Trophoblast cell (in vitro differentiated cells and primary cell): Measurements from ENCODE around the gene CALHM4.

Source experiments
- DNase-seq, 2 donors: peaks; one replicate each; pipeline ENCODE4 v3.0.0-alpha.2; 2016
- H2AFZ ChIP-seq: 2 replicates; pipeline ENCODE4 v1.6.1; 2013; ENCODE audit warnings: low read length, moderate library complexity, mild to moderate bottlenecking; ENCODE audit not compliant: insufficient read depth, poor library complexity
- H2AK5ac ChIP-seq: 2 replicates; pipeline ENCODE4 v1.6.1; 2013; ENCODE audit warnings: mild to moderate bottlenecking, low read length
- H2BK120ac ChIP-seq: 2 replicates; pipeline ENCODE4 v1.6.1; 2013; ENCODE audit warnings: low read length, mild to moderate bottlenecking, moderate library complexity; ENCODE audit not compliant: insufficient read depth, poor library complexity
- H2BK12ac ChIP-seq: 2 replicates; pipeline ENCODE4 v1.6.1; 2013; ENCODE audit warnings: mild to moderate bottlenecking, low read length, moderate library complexity
- H2BK5ac ChIP-seq: 2 replicates; pipeline ENCODE4 v1.6.1; 2013; ENCODE audit warnings: low read length, low read depth, moderate library complexity, mild to moderate bottlenecking; ENCODE audit not compliant: poor library complexity
- H3K14ac ChIP-seq: 2 replicates; pipeline ENCODE4 v1.6.1; 2013; ENCODE audit warnings: mild to moderate bottlenecking, low read length
- H3K18ac ChIP-seq: 2 replicates; pipeline ENCODE4 v1.6.1; 2013; ENCODE audit warnings: mild to moderate bottlenecking, low read length
- H3K23ac ChIP-seq: 2 replicates; pipeline ENCODE4 v1.6.1; 2013; ENCODE audit warnings: low read length
- H3K27ac ChIP-seq: 2 replicates; pipeline ENCODE4 v1.5.1; 2013; ENCODE audit warnings: low read depth, mild to moderate bottlenecking, inconsistent platforms, low read length, moderate library complexity
- H3K27me3 ChIP-seq: 2 replicates; pipeline ENCODE4 v1.6.1; 2013; ENCODE audit warnings: inconsistent platforms, mild to moderate bottlenecking, low read length, moderate library complexity; ENCODE audit not compliant: insufficient read depth
- H3K36me3 ChIP-seq, 2 experiments: 1 replicate in 1 of 2; 2 replicates in 1 of 2; pipeline ENCODE4 v1.6.1; 2013; ENCODE audit warnings: low read length in 2 of 2, mild to moderate bottlenecking in 2 of 2, moderate library complexity in 1 of 2; ENCODE audit not compliant: insufficient read depth in 2 of 2, control insufficient read depth in 1 of 2
- H3K4ac ChIP-seq: 2 replicates; pipeline ENCODE4 v1.6.1; 2013; ENCODE audit warnings: low read depth, mild to moderate bottlenecking, low read length, moderate library complexity
- H3K4me1 ChIP-seq, 2 experiments: 1 replicate in 1 of 2; 2 replicates in 1 of 2; pipeline ENCODE4 v1.6.1; 2013; ENCODE audit warnings: low read length in 2 of 2, mild to moderate bottlenecking in 2 of 2, moderate library complexity in 1 of 2; ENCODE audit not compliant: insufficient read depth in 2 of 2, control insufficient read depth in 1 of 2
- H3K4me2 ChIP-seq: 2 replicates; pipeline ENCODE4 v1.6.1; 2013; ENCODE audit warnings: inconsistent platforms, mild to moderate bottlenecking, low read length, moderate library complexity
- H3K4me3 ChIP-seq: 2 replicates; pipeline ENCODE4 v1.5.1; 2013; ENCODE audit warnings: mild to moderate bottlenecking, low read depth, low read length, inconsistent platforms
- H3K79me1 ChIP-seq: one replicate; pipeline ENCODE4 v1.6.1; 2013; ENCODE audit warnings: low read length
- H3K79me2 ChIP-seq: 2 replicates; pipeline ENCODE4 v1.6.1; 2013; ENCODE audit warnings: low read length, mild to moderate bottlenecking; ENCODE audit not compliant: control insufficient read depth, insufficient read depth, poor library complexity
- H3K9ac ChIP-seq: 2 replicates; pipeline ENCODE4 v1.6.1; 2013; ENCODE audit warnings: mild to moderate bottlenecking, low read length
- H3K9me3 ChIP-seq: 2 replicates; pipeline ENCODE4 v1.6.1; 2013; ENCODE audit warnings: low read depth, mild to moderate bottlenecking, control low read depth, inconsistent platforms, low read length; ENCODE audit not compliant: insufficient read depth
- H4K12ac ChIP-seq: 2 replicates; pipeline ENCODE4 v1.6.1; 2013; ENCODE audit warnings: low read depth, mild to moderate bottlenecking, low read length, moderate library complexity
- H4K8ac ChIP-seq: 2 replicates; pipeline ENCODE4 v1.6.1; 2013; ENCODE audit warnings: low read depth, mild to moderate bottlenecking, low read length, moderate library complexity
- H4K91ac ChIP-seq: one replicate; pipeline ENCODE4 v1.6.1; 2013; ENCODE audit warnings: low read depth, mild to moderate bottlenecking, low read length, moderate library complexity
- WGBS: extraction: QIAGEN DNeasy Blood & Tissue Kit; methylation state at CpG from one replicate; pipeline ENCODE4 v1.1.7; 2013; ENCODE audit warnings: missing lambda C conversion rate; ENCODE audit not compliant: insufficient read length, insufficient coverage; ENCODE audit errors: extremely low coverage; 5-methylcytosine and 5-hydroxymethylcytosine counted together

CALHM4 gene

GRCh38 chr6:116575227-116575626 lies 21.7 kb downstream of the CALHM4 start:
- Histone ChIP-seq H3K9me3 (no peaks in the 10 kb centered on the region), H3K79me2 (peaks cover 9% of the 10 kb centered on the region), H3K27me3 (no peaks in the 10 kb centered on the region), H3K14ac (no peak overlapping the region), H2BK5ac (no peak overlapping the region), H2BK12ac (no peak overlapping the region), H3K27ac (no peak overlapping the region), H4K91ac (no peak overlapping the region), H3K4me3 (no peak overlapping the region), H3K4me1 (peaks cover 2% of the 10 kb centered on the region in 2 experiments), H3K79me1 (peaks cover 8% of the 10 kb centered on the region), H2AFZ (no peak overlapping the region), H3K23ac (no peak overlapping the region), H3K9ac (no peak overlapping the region), H3K18ac (no peak overlapping the region), H2BK120ac (no peak overlapping the region), H4K8ac (no peak overlapping the region), H3K4me2 (no peak overlapping the region), H4K12ac (no peak overlapping the region), H3K36me3 (peaks cover 3 to 4% of the 10 kb centered on the region in 2 experiments), H3K4ac (no peak overlapping the region), H2AK5ac (no peak overlapping the region)
- no CpG with 5 or more reads among the region's 2 CpGs for WGBS
- DNase-seq: no peak

DNA sequence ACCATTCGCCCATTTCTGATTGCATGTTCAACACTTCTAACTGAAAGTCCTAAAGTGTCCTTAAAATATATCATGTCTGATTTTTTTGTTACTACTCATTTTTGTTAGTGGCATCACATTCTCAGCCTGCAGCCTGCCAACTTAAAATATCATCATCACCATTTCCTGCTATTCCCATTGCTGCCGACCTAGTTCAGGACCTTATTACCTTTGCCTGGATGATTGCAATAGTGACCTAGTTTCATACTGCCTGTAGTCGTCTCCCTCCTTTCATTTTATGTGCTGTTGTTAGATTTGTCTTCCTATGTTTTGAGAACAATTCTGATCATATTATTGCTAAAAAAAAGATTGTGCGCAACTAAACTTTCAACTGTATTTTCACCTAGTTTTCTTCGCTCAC lies 23.9 kb downstream of the CALHM4 start:
- Histone ChIP-seq H3K9me3 (no peaks in the 10 kb centered on the region), H3K4ac (no peak overlapping the region), H3K79me1 (no peaks in the 10 kb centered on the region), H3K27ac (no peak overlapping the region), H3K14ac (no peak overlapping the region), H3K18ac (no peak overlapping the region), H3K23ac (no peak overlapping the region), H3K4me2 (no peak overlapping the region), H2BK120ac (no peak overlapping the region), H3K36me3 (peaks cover 3 to 4% of the 10 kb centered on the region in 2 experiments), H2AFZ (no peak overlapping the region), H2AK5ac (no peak overlapping the region), H3K27me3 (no peaks in the 10 kb centered on the region), H4K12ac (no peak overlapping the region), H3K4me1 (peaks cover 2% of the 10 kb centered on the region in 2 experiments), H2BK5ac (no peak overlapping the region), H4K91ac (no peak overlapping the region), H3K79me2 (peaks cover 1% of the 10 kb centered on the region), H4K8ac (no peak overlapping the region), H2BK12ac (no peak overlapping the region), H3K4me3 (no peak overlapping the region), H3K9ac (no peak overlapping the region)
- WGBS: no CpG with 5 or more reads among the region's 5 CpGs
- DNase-seq: no peak

DNA sequence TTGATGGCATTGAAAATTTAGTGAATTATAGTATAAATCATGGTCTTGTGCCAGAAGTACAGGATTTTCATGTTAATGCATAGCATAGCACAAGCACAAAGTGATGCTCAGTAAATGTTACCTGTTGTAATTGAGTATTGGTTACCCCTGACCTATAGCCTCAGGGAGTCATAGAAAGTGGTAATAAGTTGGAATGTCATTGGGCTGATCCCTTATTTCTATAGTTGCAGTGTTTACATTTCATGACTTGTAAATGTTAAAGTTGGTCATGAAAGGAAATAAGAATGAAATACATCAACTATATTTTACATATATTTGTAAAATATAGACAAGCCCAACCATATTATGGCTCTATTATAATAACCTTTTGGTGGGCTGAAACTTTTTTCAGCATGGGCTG lies 24.8 kb downstream of the CALHM4 start:
- no peak overlapping the region for H4K12ac ChIP-seq
- H3K27me3 ChIP-seq: no peaks in the 10 kb centered on the region
- no peak overlapping the region for H3K23ac ChIP-seq
- DNase-seq: peak in 1 of 2 donors; percentile 7
- no peak overlapping the region for H2AFZ ChIP-seq
- no peak overlapping the region for H3K4me3 ChIP-seq
- no peak overlapping the region for H3K14ac ChIP-seq
- H2BK12ac ChIP-seq: no peak overlapping the region
- no peaks in the 10 kb centered on the region for H3K79me1 ChIP-seq
- no peak overlapping the region for H3K27ac ChIP-seq
- no peak overlapping the region for H3K4me2 ChIP-seq
- no peak overlapping the region for H4K91ac ChIP-seq
- no peak overlapping the region for H3K9ac ChIP-seq
- no peaks in the 10 kb centered on the region for H3K9me3 ChIP-seq
- no peak overlapping the region for H2BK120ac ChIP-seq
- H3K79me2 ChIP-seq: no peaks in the 10 kb centered on the region
- H3K4me1 ChIP-seq: no peaks in the 10 kb centered on the region
- no peak overlapping the region for H2AK5ac ChIP-seq
- no peak overlapping the region for H4K8ac ChIP-seq
- no peak overlapping the region for H3K18ac ChIP-seq
- no peak overlapping the region for H3K4ac ChIP-seq
- H3K36me3 ChIP-seq: peaks cover 3 to 7% of the 10 kb centered on the region in 2 experiments
- no peak overlapping the region for H2BK5ac ChIP-seq

GRCh38 chr6:116579143-116579542 lies 25.6 kb downstream of the CALHM4 start:
- Histone ChIP-seq H2AK5ac (no peak overlapping the region), H3K18ac (no peak overlapping the region), H2BK12ac (no peak overlapping the region), H3K79me1 (no peaks in the 10 kb centered on the region), H4K12ac (no peak overlapping the region), H2AFZ (no peak overlapping the region), H3K4ac (no peak overlapping the region), H4K8ac (no peak overlapping the region), H4K91ac (no peak overlapping the region), H3K4me3 (no peak overlapping the region), H2BK120ac (no peak overlapping the region), H2BK5ac (no peak overlapping the region), H3K4me1 (no peaks in the 10 kb centered on the region), H3K27ac (no peak overlapping the region), H3K4me2 (no peak overlapping the region), H3K79me2 (no peaks in the 10 kb centered on the region), H3K9ac (no peak overlapping the region), H3K27me3 (no peaks in the 10 kb centered on the region), H3K23ac (no peak overlapping the region), H3K14ac (no peak overlapping the region), H3K36me3 (peaks cover 5 to 7% of the 10 kb centered on the region in 2 experiments), H3K9me3 (no peaks in the 10 kb centered on the region)
- DNase-seq: no peak
- no CpG with 5 or more reads among the region's 1 CpG for WGBS
